K562 (cell line): ENCODE measurements around the gene SKAP1. TPM values are rescaled to one million over a fixed set of nuclear protein-coding genes. Genes with fewer than 3 reads are reported as not detected.

Experiments
- CHAMP1 ChIP-seq: fragments of 450-650 bp; IDR thresholded peaks from 2 replicates; pipeline ENCODE4 v1.6.1; 2016; ENCODE audit warnings: mild to moderate bottlenecking
- CHCHD3 ChIP-seq: fragments of 250-450 bp; sonication (Bioruptor Pico); IDR thresholded peaks from 2 replicates; pipeline ENCODE4 v2.1.2; 2022; ENCODE audit warnings: mild to moderate bottlenecking
- CREB1 ChIP-seq, 2 experiments: sonication (generic) in 1 of 2; formaldehyde crosslinking in 1 of 2; IDR thresholded peaks; 2 replicates each; pipeline versions ENCODE4 v1.6.1 to v1.8.0; 2012 to 2022; ENCODE audit warnings: inconsistent platforms in 1 of 2, mild to moderate bottlenecking in 1 of 2, missing genetic modification reagents in 1 of 2, moderate library complexity in 1 of 2
- CSDE1 ChIP-seq, 2 experiments: fragments of 450-650 bp; IDR thresholded peaks; 2 replicates each; pipeline ENCODE4 v1.6.1; 2016; ENCODE audit warnings: mild to moderate bottlenecking in 1 of 2
- DACH1 ChIP-seq: fragments of 450-650 bp; IDR thresholded peaks from 2 replicates; pipeline ENCODE4 v1.6.1; 2018; ENCODE audit not compliant: partially characterized antibody
- EP400 ChIP-seq: fragments of 450-650 bp; IDR thresholded peaks from 2 replicates; pipeline ENCODE4 v1.6.1; 2017; ENCODE audit warnings: antibody characterized with exemption, mild to moderate bottlenecking, moderate library complexity
- FOSL1 ChIP-seq: fragments of 200-800 bp; sonication (Bioruptor generic); conservative IDR thresholded peaks from 2 replicates; pipeline ENCODE4 v1.6.1; 2016; ENCODE audit warnings: missing genetic modification characterization, missing compliant biosample characterization
- ILF3 ChIP-seq: fragments of 450-650 bp; IDR thresholded peaks from 2 replicates; pipeline ENCODE4 v1.6.1; 2018; ENCODE audit warnings: antibody characterized with exemption, mild to moderate bottlenecking, moderate library complexity, borderline replicate concordance
- MAFF ChIP-seq: IDR thresholded peaks from 2 replicates; pipeline ENCODE4 v1.6.1; 2012; ENCODE audit warnings: low read length, improper control_type of control experiment
- MBD1 ChIP-seq: fragments of 250-450 bp; sonication (Bioruptor Pico); IDR thresholded peaks from 2 replicates; pipeline ENCODE4 v1.8.0; 2022; ENCODE audit warnings: inconsistent platforms
- MYBL2 ChIP-seq, 2 experiments: fragments of 450-650 bp in 1 of 2; sonication (generic) in 1 of 2; formaldehyde crosslinking in 1 of 2; IDR thresholded peaks; 2 replicates each; pipeline versions ENCODE4 v1.6.1 to v1.8.1; 2017 to 2022; ENCODE audit warnings: borderline replicate concordance in 1 of 2, inconsistent platforms in 1 of 2, low read depth in 1 of 2, mild to moderate bottlenecking in 1 of 2, missing genetic modification reagents in 1 of 2, moderate library complexity in 1 of 2
- RAD21 ChIP-seq, 2 experiments: fragments of 250-450 bp in 1 of 2; fragments of 450-650 bp in 1 of 2; sonication (Bioruptor Pico) in 1 of 2; formaldehyde crosslinking in 1 of 2; IDR thresholded peaks in 1 of 2; conservative IDR thresholded peaks in 1 of 2; 2 replicates each; pipeline versions ENCODE4 v1.4.0 to v1.8.0; 2020 to 2022; ENCODE audit warnings: mild to moderate bottlenecking in 2 of 2, moderate library complexity in 1 of 2
- RBM34 ChIP-seq: fragments of 200-400 bp; formaldehyde crosslinking; IDR thresholded peaks from 2 replicates; pipeline ENCODE4 v1.6.1; 2018; ENCODE audit warnings: low read length, borderline replicate concordance; ENCODE audit not compliant: insufficient read depth
- SIN3B ChIP-seq: fragments of 450-650 bp; IDR thresholded peaks from 2 replicates; pipeline ENCODE4 v1.6.1; 2017; ENCODE audit warnings: low read depth, mild to moderate bottlenecking, moderate library complexity
- SMARCA4 ChIP-seq: fragments of 450-650 bp; IDR thresholded peaks from 2 replicates; pipeline ENCODE4 v1.6.1; 2016
- STAT5B ChIP-seq: fragments of 250-450 bp; sonication (Bioruptor Pico); IDR thresholded peaks from 2 replicates; pipeline ENCODE4 v1.8.0; 2021; ENCODE audit warnings: mild to moderate bottlenecking, inconsistent platforms
- ZC3H4 ChIP-seq: sonication (generic); formaldehyde crosslinking; IDR thresholded peaks from 2 replicates; pipeline ENCODE4 v1.9.0; 2021; ENCODE audit warnings: missing genetic modification reagents, borderline replicate concordance
- ZKSCAN3 ChIP-seq: fragments of 250-450 bp; sonication (Bioruptor Pico); IDR thresholded peaks from 2 replicates; pipeline ENCODE4 v1.4.0; 2020
- ZNF175 ChIP-seq: fragments of 200-800 bp; sonication (Bioruptor generic); IDR thresholded peaks from 2 replicates; pipeline ENCODE4 v1.6.1; 2016; ENCODE audit warnings: low read depth, mild to moderate bottlenecking, missing genetic modification characterization, missing compliant biosample characterization
- ZNF384 ChIP-seq: IDR thresholded peaks from 2 replicates; pipeline ENCODE4 v1.6.1; 2012; ENCODE audit warnings: low read depth, low read length, improper control_type of control experiment
- polyA plus RNA-seq, 8 experiments: library from polyadenylated mRNA; depleted of rRNA in 4 of 8; stranded (reverse) in 5 of 8; unstranded in 3 of 8; fragments of >200 nt; fragmentation: Nextera tagmentation in 2 of 8; fragmentation: Illumina TruSeq in 1 of 8; extraction: Ambion mirVana in 2 of 8; extraction: Trizol in 1 of 8; gene quantifications; 2 replicates each; pipeline versions ENCODE4 v1.2.1 to v1.2.3, GENCODE V29; 2011 to 2014; ENCODE audit warnings: inconsistent platforms in 1 of 8, missing spikeins in 1 of 8
- total RNA-seq, 7 experiments: library from RNA; depleted of rRNA in 6 of 7; stranded (reverse); fragments of >200 nt in 6 of 7; fragmentation: Illumina TruSeq in 2 of 7; extraction: Trizol in 2 of 7; gene quantifications; 2 replicates each; pipeline versions ENCODE4 v1.2.1 to v1.2.3, GENCODE V29; 2011 to 2021; ENCODE audit warnings: low replicate concordance in 1 of 7
- TF ChIP-seq, protein P1 (sequence below): fragments of 450-650 bp; formaldehyde crosslinking; IDR thresholded peaks from 2 replicates; pipeline ENCODE4 v1.4.0; 2020; ENCODE audit warnings: mild to moderate bottlenecking, moderate library complexity
- TF ChIP-seq, protein P2 (sequence below): sonication (generic); formaldehyde crosslinking; IDR thresholded peaks from 2 replicates; pipeline ENCODE4 v1.8.1; 2022; ENCODE audit warnings: missing genetic modification reagents

The SKAP1 gene
- total and polyA plus RNA-seq, 9 of the 15 experiments (the other 6 are each of a cell fraction or from before 2014, with no cell fraction given) = 0.06 to 0.80 (median 0.10) TPM; not detected in 4

DNA sequence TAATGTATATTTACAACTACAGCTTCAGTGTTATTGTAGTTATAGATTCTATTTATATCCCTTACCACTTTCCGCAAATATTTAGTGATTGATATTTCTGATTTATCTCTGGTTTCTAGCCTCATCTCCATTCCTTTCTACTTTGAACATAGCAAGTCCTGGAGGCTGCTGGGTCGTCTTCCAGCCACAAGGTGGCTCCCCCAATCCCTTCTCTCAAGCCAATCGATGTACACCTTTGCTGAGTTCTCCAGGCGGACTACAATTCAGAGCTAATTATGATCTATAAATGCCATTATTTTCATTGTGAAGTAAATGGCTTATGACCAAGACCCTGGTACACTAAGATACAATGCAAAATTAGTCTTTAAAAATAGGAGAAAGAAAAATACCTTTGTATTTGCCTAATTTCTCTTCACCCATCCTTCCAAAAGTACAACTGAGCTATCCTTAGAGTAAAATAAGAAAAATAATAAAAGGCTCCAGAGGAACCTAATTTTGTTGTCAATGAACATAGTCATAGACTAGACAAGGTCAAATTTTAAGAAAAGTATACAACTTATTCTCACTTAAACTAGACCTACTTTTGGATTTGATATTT is 122.1 kb downstream of the SKAP1 start (continued):
- no peak for TF ChIP-seq EP400
- TF ChIP-seq RBM34 = no peak
- TF ChIP-seq CREB1 (IDR thresholded peaks at IDR 0.05) = no peak
- no peak for TF ChIP-seq CREB1 (CRISPR knock-in tag; IDR thresholded peaks at IDR 0.05)
- no peak for TF ChIP-seq FOSL1 (tag)
- TF ChIP-seq ZKSCAN3 = no peak
- TF ChIP-seq, protein P1, sequence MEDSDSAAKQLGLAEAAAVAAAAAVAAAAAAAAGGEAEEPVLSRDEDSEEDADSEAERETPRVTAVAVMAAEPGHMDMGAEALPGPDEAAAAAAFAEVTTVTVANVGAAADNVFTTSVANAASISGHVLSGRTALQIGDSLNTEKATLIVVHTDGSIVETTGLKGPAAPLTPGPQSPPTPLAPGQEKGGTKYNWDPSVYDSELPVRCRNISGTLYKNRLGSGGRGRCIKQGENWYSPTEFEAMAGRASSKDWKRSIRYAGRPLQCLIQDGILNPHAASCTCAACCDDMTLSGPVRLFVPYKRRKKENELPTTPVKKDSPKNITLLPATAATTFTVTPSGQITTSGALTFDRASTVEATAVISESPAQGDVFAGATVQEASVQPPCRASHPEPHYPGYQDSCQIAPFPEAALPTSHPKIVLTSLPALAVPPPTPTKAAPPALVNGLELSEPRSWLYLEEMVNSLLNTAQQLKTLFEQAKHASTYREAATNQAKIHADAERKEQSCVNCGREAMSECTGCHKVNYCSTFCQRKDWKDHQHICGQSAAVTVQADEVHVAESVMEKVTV (CRISPR knock-in tag) = peak; percentile 53; the same call in 1 of the 2 replicates
- no peak for TF ChIP-seq ILF3
- TF ChIP-seq MYBL2 (IDR thresholded peaks at IDR 0.05; ENCODE audit: low read depth) = no peak
- no peak for TF ChIP-seq MYBL2 (CRISPR knock-in tag; IDR thresholded peaks at IDR 0.05; ENCODE audit: borderline replicate concordance)
- no peak for TF ChIP-seq CHCHD3 (CRISPR knock-in tag)
- no peak for TF ChIP-seq STAT5B (CRISPR knock-in tag)
- TF ChIP-seq RAD21 (CRISPR knock-in tag; conservative IDR thresholded peaks at IDR 0.05 in 1 of 2, IDR thresholded peaks at IDR 0.05 in 1 of 2) = peak; percentile 63 to 75
- no peak for TF ChIP-seq DACH1
- TF ChIP-seq CHAMP1 = peak; percentile 57; the same call in 1 of the 2 replicates
- TF ChIP-seq CSDE1 (IDR thresholded peaks at IDR 0.05) = no peak
- no peak for TF ChIP-seq ZNF384
- TF ChIP-seq MAFF = no peak
- no peak for TF ChIP-seq ZC3H4 (CRISPR knock-in tag)
- TF ChIP-seq SMARCA4 = no peak
- TF ChIP-seq, protein P2, sequence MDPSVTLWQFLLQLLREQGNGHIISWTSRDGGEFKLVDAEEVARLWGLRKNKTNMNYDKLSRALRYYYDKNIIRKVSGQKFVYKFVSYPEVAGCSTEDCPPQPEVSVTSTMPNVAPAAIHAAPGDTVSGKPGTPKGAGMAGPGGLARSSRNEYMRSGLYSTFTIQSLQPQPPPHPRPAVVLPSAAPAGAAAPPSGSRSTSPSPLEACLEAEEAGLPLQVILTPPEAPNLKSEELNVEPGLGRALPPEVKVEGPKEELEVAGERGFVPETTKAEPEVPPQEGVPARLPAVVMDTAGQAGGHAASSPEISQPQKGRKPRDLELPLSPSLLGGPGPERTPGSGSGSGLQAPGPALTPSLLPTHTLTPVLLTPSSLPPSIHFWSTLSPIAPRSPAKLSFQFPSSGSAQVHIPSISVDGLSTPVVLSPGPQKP (CRISPR knock-in tag) = no peak
- no peak for TF ChIP-seq MBD1
- no peak for TF ChIP-seq SIN3B
- TF ChIP-seq ZNF175 (CRISPR knock-in tag) = no peak
